Epithelial cell of proximal tubule (primary cell): ENCODE measurements around the gene CABP7. TPM values are rescaled to one million over a fixed set of nuclear protein-coding genes. Genes with fewer than 3 reads are reported as not detected.

ENCODE experiments used
- DNase-seq: peaks from one replicate; pipeline ENCODE4 v3.0.0-alpha.2; 2011; ENCODE audit warnings: low read depth
- H3K4me3 ChIP-seq: 2 replicates; pipeline ENCODE4 v1.5.1; 2011; ENCODE audit warnings: low read depth, mild to moderate bottlenecking, low read length
- CTCF ChIP-seq: conservative IDR thresholded peaks from 2 replicates; pipeline ENCODE4 v1.5.1; 2012; ENCODE audit warnings: low read depth, mild to moderate bottlenecking, low read length
- total RNA-seq: library from RNA; depleted of rRNA; stranded (reverse); fragments of >200 nt; gene quantifications from 2 replicates; pipeline ENCODE4 v1.2.3, GENCODE V29; 2015

The CABP7 gene
- total RNA-seq, 1 donor from 2014 or later = not detected

GRCh38 chr22:29772170-29772641 lies 52.4 kb downstream of the CABP7 start:
- H3K4me3 ChIP-seq = no peak overlapping the region
- peak; percentile 59 for TF ChIP-seq CTCF
- no peak for DNase-seq

GRCh38 chr22:29773233-29773632 lies 53.4 kb downstream of the CABP7 start:
- H3K4me3 ChIP-seq = no peak overlapping the region
- no peak for DNase-seq
- no peak for TF ChIP-seq CTCF

GRCh38 chr22:29780220-29780619 lies 60.4 kb downstream of the CABP7 start:
- no peak for TF ChIP-seq CTCF
- no peak overlapping the region for H3K4me3 ChIP-seq
- DNase-seq = no peak

GRCh38 chr22:29780748-29781676 lies 61.2 kb downstream of the CABP7 start:
- no peak for DNase-seq
- H3K4me3 ChIP-seq = no peak overlapping the region
- TF ChIP-seq CTCF = no peak

Other genes starting within 250 kb of the CABP7 start
- gene NEFH, start 239.8 kb upstream of the CABP7 start, total RNA-seq = 2.3 and 3.4 TPM in 2 replicates
- gene THOC5, start 166.2 kb upstream of the CABP7 start, total RNA-seq = 40.1 and 48.5 TPM in 2 replicates
- gene NIPSNAP1, start 138.9 kb upstream of the CABP7 start, total RNA-seq = 67.2 and 72.3 TPM in 2 replicates
- 140 and 153 TPM in 2 replicates for gene NF2, start 116.4 kb upstream of the CABP7 start, total RNA-seq
- 24.8 and 27.3 TPM in 2 replicates for gene ZMAT5, start 47.0 kb downstream of the CABP7 start, total RNA-seq
- gene UQCR10, start 47.4 kb downstream of the CABP7 start, total RNA-seq = 72.5 and 173 TPM in 2 replicates
- 24.0 and 29.1 TPM in 2 replicates for gene ASCC2, start 118.3 kb downstream of the CABP7 start, total RNA-seq
- gene MTMR3, start 163.2 kb downstream of the CABP7 start, total RNA-seq = 10.1 and 36.4 TPM in 2 replicates